Subcutaneous abdominal adipose tissue (tissue), 5 donors: ENCODE data around the gene RANBP17.
A peak's percentile ranks its signal among the peaks of the same experiment; 100 is the strongest.
"Not testable (repeated sequence)": the region's sequence is repeated elsewhere in the genome, so short reads cannot be mapped to it uniquely, and the experiment has no call there.

Experiments used
- H3K27ac ChIP-seq: one replicate; pipeline ENCODE4 v1.7.0; 2013; ENCODE audit warnings: low read depth, mild to moderate bottlenecking, inconsistent platforms, low read length, moderate library complexity
- H3K27me3 ChIP-seq, 5 donors: one replicate each; pipeline ENCODE4 v1.7.0; 2013; ENCODE audit warnings: low read length in 5 of 5, inconsistent platforms in 1 of 5; ENCODE audit not compliant: control insufficient read depth in 5 of 5, insufficient read depth in 4 of 5
- H3K36me3 ChIP-seq, 5 donors: one replicate each; pipeline ENCODE4 v1.7.0; 2013; ENCODE audit warnings: low read length in 5 of 5; ENCODE audit not compliant: control insufficient read depth in 5 of 5, insufficient read depth in 5 of 5
- H3K4me1 ChIP-seq, 5 donors: one replicate each; pipeline ENCODE4 v1.7.0; 2013; ENCODE audit warnings: low read length in 5 of 5, mild to moderate bottlenecking in 3 of 5, moderate library complexity in 1 of 5; ENCODE audit not compliant: control insufficient read depth in 5 of 5, insufficient read depth in 5 of 5
- H3K4me3 ChIP-seq, 5 donors: one replicate each; pipeline ENCODE4 v1.7.0; 2013; ENCODE audit warnings: low read length in 5 of 5, low read depth in 1 of 5
- H3K9ac ChIP-seq, 5 donors: one replicate each; pipeline ENCODE4 v1.7.0; 2013; ENCODE audit warnings: low read length in 5 of 5, mild to moderate bottlenecking in 4 of 5, moderate library complexity in 3 of 5
- H3K9me3 ChIP-seq, 5 donors: one replicate each; pipeline ENCODE4 v1.7.0; 2013; ENCODE audit warnings: low read length in 5 of 5; ENCODE audit not compliant: control insufficient read depth in 5 of 5
- donor health status: healthy.
- donor health status: healthy.
- donor health status: healthy.
- donor health status: healthy.
- donor health status: healthy.

RANBP17 gene

GRCh38 chr5:170861917-170862766 is at the start of gene RANBP17:
TSS of gene RANBP17 (plus strand) at chr5:170862018.
- H3K27ac ChIP-seq = no peak within 1 kb of the TSS

GRCh38 chr5:170813231-170813630 is 48.6 kb upstream of the RANBP17 start:
- Histone ChIP-seq H3K9ac (no peak overlapping the region), H3K27me3 (peaks cover 0 to 3% (median 0%) of the 10 kb centered on the region in 5 donors), H3K4me1 (no peaks in the 10 kb centered on the region), H3K4me3 (no peak overlapping the region), H3K36me3 (no peaks in the 10 kb centered on the region), H3K27ac (no peak overlapping the region), H3K9me3 (no peaks in the 10 kb centered on the region)

More at GRCh38 chr5:170861917-170862766, at the start of gene RANBP17:
- Histone ChIP-seq H3K36me3 (no peaks in the 10 kb centered on the region), H3K27me3 (no peaks in the 10 kb centered on the region), H3K4me3 (peak within 1 kb of the TSS; percentile 49 to 75 (median 67)), H3K9me3 (peaks cover 9 to 30% (median 17%) of the 10 kb centered on the region in 5 donors), H3K9ac (peak within 1 kb of the TSS in 4 of 5 donors; percentile 6 to 68 (median 26)), H3K4me1 (peaks cover 0 to 12% (median 10%) of the 10 kb centered on the region in 5 donors)

- Histone ChIP-seq H3K4me3 (no peak overlapping the region), H3K9me3 (no peaks in the 10 kb centered on the region), H3K27ac (no peak overlapping the region), H3K4me1 (no peaks in the 10 kb centered on the region), H3K36me3 (no peaks in the 10 kb centered on the region), H3K9ac (no peak overlapping the region), H3K27me3 (peaks cover 0 to 3% (median 0%) of the 10 kb centered on the region in 5 donors)
Measured at GRCh38 chr5:170817195-170817594, 44.6 kb upstream of the RANBP17 start.

- no peak overlapping the region for H3K4me3 ChIP-seq
- no peaks in the 10 kb centered on the region for H3K36me3 ChIP-seq
- no peak overlapping the region for H3K9ac ChIP-seq
- no peak overlapping the region for H3K27ac ChIP-seq
- H3K9me3 ChIP-seq = no peaks in the 10 kb centered on the region
- no peaks in the 10 kb centered on the region for H3K4me1 ChIP-seq
- H3K27me3 ChIP-seq = peaks cover 0 to 1% (median 0%) of the 10 kb centered on the region in 5 donors
Measured at GRCh38 chr5:170818232-170818631, 43.6 kb upstream of the RANBP17 start.

GRCh38 chr5:170819824-170820223 is 42.0 kb upstream of the RANBP17 start:
- no peak overlapping the region for H3K4me3 ChIP-seq

GRCh38 chr5:170821257-170821800 is 40.5 kb upstream of the RANBP17 start:
- Histone ChIP-seq H3K36me3 (no peaks in the 10 kb centered on the region), H3K27ac (no peak overlapping the region), H3K9ac (no peak overlapping the region), H3K27me3 (no peaks in the 10 kb centered on the region), H3K4me3 (no peak overlapping the region), H3K9me3 (peaks cover 0 to 6% (median 3%) of the 10 kb centered on the region in 5 donors), H3K4me1 (no peaks in the 10 kb centered on the region)

More at GRCh38 chr5:170819824-170820223, 42.0 kb upstream of the RANBP17 start:
- no peak overlapping the region for H3K9ac ChIP-seq
- no peaks in the 10 kb centered on the region for H3K9me3 ChIP-seq
- H3K36me3 ChIP-seq = no peaks in the 10 kb centered on the region
- no peaks in the 10 kb centered on the region for H3K27me3 ChIP-seq
- no peak overlapping the region for H3K27ac ChIP-seq
- no peaks in the 10 kb centered on the region for H3K4me1 ChIP-seq

- Histone ChIP-seq H3K9ac (no peak overlapping the region), H3K36me3 (no peaks in the 10 kb centered on the region), H3K4me3 (no peak overlapping the region), H3K9me3 (peaks cover 0 to 6% (median 3%) of the 10 kb centered on the region in 5 donors), H3K27me3 (no peaks in the 10 kb centered on the region), H3K4me1 (no peaks in the 10 kb centered on the region), H3K27ac (no peak overlapping the region)
Measured at GRCh38 chr5:170826117-170826516, 35.7 kb upstream of the RANBP17 start.

GRCh38 chr5:170832241-170832640 is 29.6 kb upstream of the RANBP17 start:
- Histone ChIP-seq H3K9me3 (no peaks in the 10 kb centered on the region), H3K4me3 (no peak overlapping the region), H3K4me1 (peaks cover 0 to 7% (median 0%) of the 10 kb centered on the region in 5 donors), H3K27me3 (peaks cover 0 to 4% (median 0%) of the 10 kb centered on the region in 5 donors), H3K36me3 (no peaks in the 10 kb centered on the region), H3K9ac (no peak overlapping the region), H3K27ac (no peak overlapping the region)

- not testable (repeated sequence) for H3K27ac ChIP-seq
Measured at GRCh38 chr5:170833981-170834380, 27.8 kb upstream of the RANBP17 start.

GRCh38 chr5:170836226-170836625 is 25.6 kb upstream of the RANBP17 start:
- no peak overlapping the region for H3K4me3 ChIP-seq
- peaks cover 0 to 4% (median 0%) of the 10 kb centered on the region in 5 donors for H3K27me3 ChIP-seq
- H3K9ac ChIP-seq = no peak overlapping the region
- H3K27ac ChIP-seq = no peak overlapping the region
- no peaks in the 10 kb centered on the region for H3K9me3 ChIP-seq
- peaks cover 0 to 7% (median 0%) of the 10 kb centered on the region in 5 donors for H3K4me1 ChIP-seq
- no peaks in the 10 kb centered on the region for H3K36me3 ChIP-seq

More at GRCh38 chr5:170833981-170834380, 27.8 kb upstream of the RANBP17 start:
- not testable (repeated sequence) for H3K4me1 ChIP-seq, H3K36me3 ChIP-seq, H3K4me3 ChIP-seq, H3K9me3 ChIP-seq, H3K9ac ChIP-seq, H3K27me3 ChIP-seq
